Erythroblast (primary cell): ENCODE measurements around the gene EIF5AL1.

Experiments
- GATA1 ChIP-seq: IDR thresholded peaks from 2 replicates; pipeline ENCODE4 v1.6.1; 2011; ENCODE audit warnings: low read depth, mild to moderate bottlenecking, control low read depth, low read length, moderate library complexity
- POLR2A ChIP-seq: IDR thresholded peaks from 2 replicates; pipeline ENCODE4 v1.6.1; 2011; ENCODE audit warnings: mild to moderate bottlenecking, low read length

DNA sequence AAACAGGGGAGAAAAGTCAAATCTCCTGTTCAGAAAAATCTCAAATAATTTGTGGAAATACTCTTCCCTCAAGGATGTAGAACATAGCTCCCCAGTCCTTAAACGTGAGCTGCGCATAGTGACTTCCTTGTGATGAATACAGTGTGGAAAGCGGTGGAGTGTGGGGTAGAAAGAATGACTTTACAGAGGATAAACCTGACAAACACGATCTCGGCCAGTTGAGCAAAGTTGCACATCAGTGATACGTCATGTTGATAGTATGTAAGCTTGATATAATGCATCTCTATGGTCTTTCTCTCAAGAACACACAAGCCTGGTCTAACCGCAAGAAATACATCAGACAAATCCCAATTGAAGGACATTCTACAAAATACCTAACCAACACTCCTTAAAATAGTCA is 34.9 kb upstream of the EIF5AL1 start:
- TF ChIP-seq POLR2A (no peak), GATA1 (no peak)
